WERI-Rb-1 (cell line): ENCODE measurements around the gene ERP44.

Source experiments
- DNase-seq: peaks from one replicate; pipeline ENCODE4 v3.0.0-alpha.2; 2020
- H3K27ac ChIP-seq: fragments of 250-450 bp; sonication (Bioruptor Pico); 2 replicates; pipeline ENCODE4 v1.5.1; 2020; ENCODE audit warnings: mild to moderate bottlenecking, moderate library complexity
- H3K27me3 ChIP-seq: fragments of 250-450 bp; sonication (Bioruptor Pico); 2 replicates; pipeline ENCODE4 v1.5.1; 2021; ENCODE audit warnings: mild to moderate bottlenecking, low read depth, moderate library complexity; ENCODE audit not compliant: insufficient read depth, severe bottlenecking
- H3K36me3 ChIP-seq: fragments of 250-450 bp; sonication (Bioruptor Pico); 2 replicates; pipeline ENCODE4 v1.5.1; 2020; ENCODE audit warnings: mild to moderate bottlenecking, moderate library complexity
- H3K4me3 ChIP-seq: 2 replicates; pipeline ENCODE4 v1.5.1; 2011; ENCODE audit warnings: low read depth, mild to moderate bottlenecking, control low read depth, low read length
- H3K9me3 ChIP-seq: fragments of 250-450 bp; sonication (Bioruptor Pico); 2 replicates; pipeline ENCODE4 v1.5.1; 2021; ENCODE audit warnings: mild to moderate bottlenecking, moderate library complexity; ENCODE audit not compliant: severe bottlenecking
- TF ChIP-seq, protein P1 (sequence below): IDR thresholded peaks from 2 replicates; pipeline ENCODE4 v1.5.1; 2011; ENCODE audit warnings: low read depth, mild to moderate bottlenecking, control low read depth, inconsistent platforms, low read length

Gene ERP44

DNA sequence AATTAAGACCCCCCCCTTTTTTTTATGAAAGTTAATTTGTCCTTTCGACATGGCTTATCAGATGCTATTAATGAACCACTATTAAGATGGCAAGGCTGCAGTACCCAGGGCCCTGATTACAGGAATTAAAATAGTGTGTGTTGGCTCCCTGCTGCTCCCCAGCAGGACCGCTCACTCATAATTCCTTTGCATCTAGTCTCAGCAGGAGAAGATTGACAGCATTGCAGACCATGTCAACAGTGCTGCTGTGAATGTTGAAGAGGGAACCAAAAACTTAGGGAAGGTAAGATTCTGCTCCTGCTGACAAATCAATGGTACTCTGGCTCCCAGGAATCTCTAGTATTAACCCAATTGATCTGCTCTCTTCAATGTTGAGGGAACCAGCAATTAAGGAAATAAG, 131.3 kb downstream of the ERP44 start:
- no peak overlapping the region for H3K27ac ChIP-seq
- H3K9me3 ChIP-seq: no peaks in the 10 kb centered on the region
- no peak for DNase-seq
- H3K36me3 ChIP-seq: no peaks in the 10 kb centered on the region
- TF ChIP-seq, protein P1, sequence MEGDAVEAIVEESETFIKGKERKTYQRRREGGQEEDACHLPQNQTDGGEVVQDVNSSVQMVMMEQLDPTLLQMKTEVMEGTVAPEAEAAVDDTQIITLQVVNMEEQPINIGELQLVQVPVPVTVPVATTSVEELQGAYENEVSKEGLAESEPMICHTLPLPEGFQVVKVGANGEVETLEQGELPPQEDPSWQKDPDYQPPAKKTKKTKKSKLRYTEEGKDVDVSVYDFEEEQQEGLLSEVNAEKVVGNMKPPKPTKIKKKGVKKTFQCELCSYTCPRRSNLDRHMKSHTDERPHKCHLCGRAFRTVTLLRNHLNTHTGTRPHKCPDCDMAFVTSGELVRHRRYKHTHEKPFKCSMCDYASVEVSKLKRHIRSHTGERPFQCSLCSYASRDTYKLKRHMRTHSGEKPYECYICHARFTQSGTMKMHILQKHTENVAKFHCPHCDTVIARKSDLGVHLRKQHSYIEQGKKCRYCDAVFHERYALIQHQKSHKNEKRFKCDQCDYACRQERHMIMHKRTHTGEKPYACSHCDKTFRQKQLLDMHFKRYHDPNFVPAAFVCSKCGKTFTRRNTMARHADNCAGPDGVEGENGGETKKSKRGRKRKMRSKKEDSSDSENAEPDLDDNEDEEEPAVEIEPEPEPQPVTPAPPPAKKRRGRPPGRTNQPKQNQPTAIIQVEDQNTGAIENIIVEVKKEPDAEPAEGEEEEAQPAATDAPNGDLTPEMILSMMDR: no peak
- no peak overlapping the region for H3K4me3 ChIP-seq
- no peaks in the 10 kb centered on the region for H3K27me3 ChIP-seq

DNA sequence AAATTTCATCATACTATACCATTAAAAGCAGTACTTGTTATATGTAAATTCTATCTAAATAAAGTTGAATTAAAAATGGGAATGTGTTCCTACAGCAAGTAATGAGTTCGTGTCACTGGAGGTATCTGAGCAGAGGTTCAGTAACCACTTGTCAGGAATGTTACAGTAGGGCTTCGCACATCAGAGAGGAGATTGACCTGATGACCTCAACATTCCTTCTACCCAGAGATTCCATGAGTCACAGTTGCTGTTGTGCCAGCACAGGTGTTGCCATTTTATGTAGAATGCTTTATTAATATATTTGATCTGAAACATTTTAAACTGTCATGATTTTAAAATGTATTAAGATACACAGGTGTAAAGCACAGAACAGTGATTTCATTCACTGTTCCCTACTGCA, 132.1 kb downstream of the ERP44 start:
- Histone ChIP-seq H3K36me3 (no peaks in the 10 kb centered on the region), H3K27ac (no peak overlapping the region), H3K4me3 (no peak overlapping the region), H3K27me3 (no peaks in the 10 kb centered on the region), H3K9me3 (no peaks in the 10 kb centered on the region)
- TF ChIP-seq, protein P1: no peak
- no peak for DNase-seq

DNA sequence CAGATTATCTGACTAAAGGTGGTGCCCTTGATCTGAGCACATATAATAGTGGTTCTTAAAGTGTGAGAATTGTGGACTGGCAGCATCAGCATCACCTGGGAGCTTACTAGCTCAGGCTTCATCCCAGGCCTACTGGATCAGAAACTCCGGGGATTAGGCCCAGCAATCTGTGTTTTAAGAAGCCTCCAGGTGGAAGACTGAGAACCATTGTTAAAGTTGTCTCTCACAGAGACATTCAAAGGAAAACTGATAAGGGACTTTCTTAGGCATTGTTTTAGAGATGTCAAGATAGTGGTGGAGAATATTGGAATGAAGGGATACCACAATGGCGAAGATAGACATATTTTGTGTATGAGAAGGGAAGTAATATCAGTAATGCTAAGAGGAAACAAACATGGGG, 132.8 kb downstream of the ERP44 start:
- no peak for DNase-seq
- TF ChIP-seq, protein P1: no peak
- no peak overlapping the region for H3K27ac ChIP-seq
- peaks cover 2% of the 10 kb centered on the region for H3K36me3 ChIP-seq
- H3K27me3 ChIP-seq: no peaks in the 10 kb centered on the region
- H3K4me3 ChIP-seq: no peak overlapping the region
- H3K9me3 ChIP-seq: no peaks in the 10 kb centered on the region

DNA sequence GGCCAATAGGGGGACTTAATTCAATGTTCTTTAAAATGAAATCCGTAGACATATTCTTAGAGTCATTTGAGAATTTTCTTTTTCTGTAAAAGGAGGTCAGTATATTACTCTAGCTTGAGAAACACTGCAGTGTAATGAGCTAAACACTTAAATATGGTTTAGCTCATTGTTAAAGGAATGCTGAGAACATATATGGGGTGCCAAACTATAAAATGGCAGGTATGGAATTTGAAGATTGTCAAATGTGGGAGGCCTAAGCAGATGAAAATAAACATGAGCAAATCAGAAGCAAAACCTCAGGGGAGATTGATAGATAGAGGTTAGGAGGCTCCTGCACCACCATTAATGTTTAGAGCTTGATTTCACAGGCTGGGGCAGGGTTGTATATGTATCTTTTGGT, 134.5 kb downstream of the ERP44 start:
- H3K36me3 ChIP-seq: peaks cover 7% of the 10 kb centered on the region

DNA sequence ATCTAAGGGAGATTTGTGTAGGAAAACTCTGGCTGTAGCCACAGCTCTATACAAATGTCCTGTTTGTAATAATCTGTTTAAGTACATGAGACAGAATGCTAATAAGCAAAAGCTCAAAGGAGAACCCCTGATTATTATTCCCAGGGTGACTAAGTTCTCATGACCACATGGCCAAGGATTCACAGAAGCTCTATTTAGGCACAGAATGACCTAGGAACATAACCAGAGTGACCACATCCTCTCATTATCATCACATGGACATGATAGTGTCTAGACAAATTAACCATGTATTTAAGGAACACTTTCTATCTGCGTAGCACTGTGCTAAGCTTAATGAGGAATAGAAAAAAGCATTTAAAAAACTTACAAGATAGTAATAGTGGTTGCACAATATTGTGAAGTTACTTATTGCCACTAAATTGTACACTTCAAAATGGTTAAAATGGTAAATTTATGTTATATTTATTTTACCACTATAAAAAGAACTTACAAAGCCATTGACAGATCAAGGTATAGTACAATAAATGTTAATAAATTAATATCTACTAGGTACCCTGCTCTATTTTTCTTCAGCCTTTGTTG, 136.0 kb downstream of the ERP44 start:
- no peaks in the 10 kb centered on the region for H3K27me3 ChIP-seq
- peaks cover 7% of the 10 kb centered on the region for H3K36me3 ChIP-seq
- no peak overlapping the region for H3K27ac ChIP-seq
- no peaks in the 10 kb centered on the region for H3K9me3 ChIP-seq
- TF ChIP-seq, protein P1: no peak
- H3K4me3 ChIP-seq: no peak overlapping the region
- no peak for DNase-seq

More for the DNA sequence above, 134.5 kb downstream of the ERP44 start:
- Histone ChIP-seq H3K9me3 (no peaks in the 10 kb centered on the region), H3K27me3 (no peaks in the 10 kb centered on the region), H3K4me3 (no peak overlapping the region), H3K27ac (no peak overlapping the region)
- TF ChIP-seq, protein P1: no peak
- no peak for DNase-seq

DNA sequence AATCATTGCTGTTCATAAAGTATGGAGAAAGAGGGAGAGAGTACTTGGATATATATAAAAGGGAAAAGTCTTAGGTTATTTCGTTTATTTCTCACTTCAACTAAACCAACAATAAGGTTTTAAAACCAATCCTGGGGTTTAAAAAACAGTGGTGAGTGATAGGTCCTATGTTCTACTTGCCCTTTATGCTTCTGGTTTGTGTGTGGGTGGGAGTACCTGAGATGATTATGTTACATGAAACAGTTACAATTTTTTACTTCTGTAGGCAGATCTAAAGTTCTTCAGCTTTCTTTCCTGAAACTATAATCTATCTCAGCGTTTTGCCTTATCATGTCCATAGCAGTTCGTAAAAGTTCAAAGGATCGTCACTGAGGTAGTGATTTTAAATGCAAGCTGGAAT, 143.2 kb downstream of the ERP44 start:
- Histone ChIP-seq H3K27ac (no peak overlapping the region), H3K9me3 (no peaks in the 10 kb centered on the region), H3K36me3 (peaks cover 4% of the 10 kb centered on the region; the same call in 1 of the 2 replicates), H3K4me3 (no peak overlapping the region), H3K27me3 (no peaks in the 10 kb centered on the region)
- TF ChIP-seq, protein P1: no peak
- no peak for DNase-seq
